ENCODE measurements around the gene FKBP15.

DNA sequence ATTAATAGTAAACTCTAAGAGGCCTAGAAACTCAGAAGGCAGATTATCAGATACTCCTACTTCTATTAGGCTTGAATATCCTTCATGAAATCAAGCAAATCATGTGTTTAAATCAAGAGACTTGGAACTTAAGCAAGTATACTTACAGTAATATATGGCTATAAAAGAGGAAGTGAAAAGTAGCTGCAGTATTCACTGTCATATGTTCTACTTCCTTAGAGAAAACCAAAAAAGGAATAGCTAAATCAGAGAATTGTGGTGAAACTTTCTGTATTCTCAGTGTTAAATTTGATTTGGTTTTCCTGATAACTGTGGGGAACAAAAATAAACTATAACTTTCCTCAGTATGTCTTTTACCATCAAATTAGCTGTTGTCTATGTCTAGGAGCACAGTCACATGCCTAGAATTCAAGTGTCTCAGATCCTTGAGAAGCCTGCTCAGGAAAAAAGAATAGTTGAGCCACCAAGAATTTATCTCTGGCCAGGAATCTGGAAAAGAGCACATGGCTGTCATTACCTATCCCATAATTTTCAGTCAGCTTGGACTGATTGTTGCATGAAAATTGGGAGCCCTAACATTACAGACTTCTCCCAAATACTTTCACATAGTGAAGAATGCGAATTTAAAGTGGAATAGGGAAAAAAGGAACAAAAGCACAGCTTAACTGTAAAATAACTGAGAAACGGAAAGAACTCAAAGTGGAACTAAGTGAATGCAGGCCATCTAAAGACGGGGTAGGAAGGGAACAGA is 1.7 kb downstream of the FKBP15 start:
- TF ChIP-seq, protein P1, sequence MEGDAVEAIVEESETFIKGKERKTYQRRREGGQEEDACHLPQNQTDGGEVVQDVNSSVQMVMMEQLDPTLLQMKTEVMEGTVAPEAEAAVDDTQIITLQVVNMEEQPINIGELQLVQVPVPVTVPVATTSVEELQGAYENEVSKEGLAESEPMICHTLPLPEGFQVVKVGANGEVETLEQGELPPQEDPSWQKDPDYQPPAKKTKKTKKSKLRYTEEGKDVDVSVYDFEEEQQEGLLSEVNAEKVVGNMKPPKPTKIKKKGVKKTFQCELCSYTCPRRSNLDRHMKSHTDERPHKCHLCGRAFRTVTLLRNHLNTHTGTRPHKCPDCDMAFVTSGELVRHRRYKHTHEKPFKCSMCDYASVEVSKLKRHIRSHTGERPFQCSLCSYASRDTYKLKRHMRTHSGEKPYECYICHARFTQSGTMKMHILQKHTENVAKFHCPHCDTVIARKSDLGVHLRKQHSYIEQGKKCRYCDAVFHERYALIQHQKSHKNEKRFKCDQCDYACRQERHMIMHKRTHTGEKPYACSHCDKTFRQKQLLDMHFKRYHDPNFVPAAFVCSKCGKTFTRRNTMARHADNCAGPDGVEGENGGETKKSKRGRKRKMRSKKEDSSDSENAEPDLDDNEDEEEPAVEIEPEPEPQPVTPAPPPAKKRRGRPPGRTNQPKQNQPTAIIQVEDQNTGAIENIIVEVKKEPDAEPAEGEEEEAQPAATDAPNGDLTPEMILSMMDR (conservative IDR thresholded peaks at IDR 0.05; ENCODE audit: low read depth, low read length), result no peak
- TF ChIP-seq EZH2 (IDR thresholded peaks at IDR 0.05; ENCODE audit: borderline replicate concordance, low read depth, low read length, poor library complexity, severe bottlenecking), result no peak

Data from A673 (cell line).